Erythroblast (primary cell): Measurements from ENCODE around the gene ANK2.
A peak's percentile ranks its signal among the peaks of the same experiment; 100 is the strongest.

Experiments used
- DNase-seq, 2 experiments: peaks; one replicate each; lab custom pipeline; 2025; lab: John Stamatoyannopoulos, UW
- GATA1 ChIP-seq: IDR thresholded peaks from 2 replicates; pipeline ENCODE4 v1.6.1; 2011; ENCODE audit warnings: low read depth, mild to moderate bottlenecking, control low read depth, low read length, moderate library complexity
- POLR2A ChIP-seq: IDR thresholded peaks from 2 replicates; pipeline ENCODE4 v1.6.1; 2011; ENCODE audit warnings: mild to moderate bottlenecking, low read length

Gene ANK2

DNA sequence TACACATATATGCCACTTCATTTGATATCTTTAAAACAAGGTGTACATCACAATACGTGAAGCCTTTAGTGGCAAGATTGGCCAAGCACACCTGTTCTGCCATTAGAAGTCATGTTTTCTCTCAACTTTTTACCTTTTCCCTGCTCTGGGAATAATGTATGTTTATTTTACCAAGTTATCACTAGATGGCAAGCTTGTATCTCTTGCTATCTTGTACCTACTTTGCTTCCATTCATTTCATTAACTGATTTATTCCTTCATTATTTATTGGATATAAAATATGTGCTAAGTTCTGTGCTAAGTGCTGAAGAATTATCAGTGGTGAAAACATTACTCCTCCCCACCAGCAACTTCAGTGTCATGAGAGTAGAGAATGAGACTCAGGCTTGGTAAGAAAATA is 245.5 kb downstream of the ANK2 start:
- no peak for TF ChIP-seq GATA1
- DNase-seq = no peak

DNA sequence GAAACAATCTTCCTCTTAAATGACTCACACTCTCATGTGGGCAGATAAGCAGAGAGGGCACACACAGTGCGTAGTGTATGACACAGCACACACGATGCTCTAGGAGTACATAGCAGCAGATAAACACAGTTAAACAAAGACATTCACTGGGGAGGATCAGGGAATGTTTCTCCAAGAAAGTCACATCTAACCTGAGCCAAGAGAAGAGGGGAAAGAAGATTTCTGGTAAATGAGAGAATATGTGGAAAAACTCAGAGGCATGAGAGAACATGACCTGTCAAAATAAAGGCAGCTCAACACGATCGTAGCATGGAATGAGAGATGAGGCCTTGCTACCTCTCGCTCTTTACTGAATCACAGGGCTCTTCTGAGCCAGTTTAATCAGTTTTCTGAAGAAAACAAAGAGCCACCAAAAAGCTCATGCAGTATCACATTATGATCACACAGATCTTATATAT is 251.0 kb downstream of the ANK2 start:
- DNase-seq = peak in 1 of 2 experiments; percentile 3
- TF ChIP-seq GATA1 = no peak
- TF ChIP-seq POLR2A = no peak

DNA sequence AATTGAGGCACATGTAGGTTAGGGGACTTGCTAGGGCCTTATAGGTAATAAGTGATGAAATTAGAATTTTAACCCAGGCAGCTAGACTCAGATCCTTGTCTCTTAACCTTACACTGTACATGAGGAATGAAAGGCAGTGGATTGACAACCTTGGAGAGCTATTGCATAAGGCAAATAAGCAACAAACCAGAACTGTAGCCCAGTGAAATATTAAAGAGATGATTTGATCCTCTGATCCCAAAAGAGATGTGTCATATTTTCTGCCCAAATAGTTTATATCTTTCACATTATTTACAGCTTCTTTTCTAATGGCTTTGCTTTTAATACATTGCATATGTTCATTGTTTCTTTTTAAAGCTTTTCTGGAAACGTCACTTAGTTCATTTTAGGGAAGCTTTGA is 252.6 kb downstream of the ANK2 start:
- TF ChIP-seq GATA1 (no peak), POLR2A (no peak)
- DNase-seq = no peak

DNA sequence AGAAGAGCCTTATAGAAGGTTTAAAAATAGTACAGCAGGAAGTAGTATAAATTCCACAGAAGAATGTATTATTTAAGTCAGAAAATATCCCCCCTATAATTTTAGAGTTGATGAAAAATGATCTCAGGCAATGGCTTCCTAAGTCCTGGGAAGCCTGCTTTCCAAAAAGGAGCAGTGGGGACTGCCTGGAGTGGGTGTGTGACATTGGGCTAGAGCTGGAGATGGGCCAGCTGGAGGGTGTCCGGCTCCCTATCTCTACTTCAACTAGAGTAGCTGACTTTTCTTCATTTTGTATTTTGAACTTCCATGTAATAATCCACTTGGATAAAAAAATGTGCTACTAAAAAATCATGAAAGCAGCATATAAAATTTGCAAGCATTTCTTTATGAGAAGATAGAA is 253.9 kb downstream of the ANK2 start:
- TF ChIP-seq GATA1 (no peak), POLR2A (no peak)
- DNase-seq = no peak

DNA sequence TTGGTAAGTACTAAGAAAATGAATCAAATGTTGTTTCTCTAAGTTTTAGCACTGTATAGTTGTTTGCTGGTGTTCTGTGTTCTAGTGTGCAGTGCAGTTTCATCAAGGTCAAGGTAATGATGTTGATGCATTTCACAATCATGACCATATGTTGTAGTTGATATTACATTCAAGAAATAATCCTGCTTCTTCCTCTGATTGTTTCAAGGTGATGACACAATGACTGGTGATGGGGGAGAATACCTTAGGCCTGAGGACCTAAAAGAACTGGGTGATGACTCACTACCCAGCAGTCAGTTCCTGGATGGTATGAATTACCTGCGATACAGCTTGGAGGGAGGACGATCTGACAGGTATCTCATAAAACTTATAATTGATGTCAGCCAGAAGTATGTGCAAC is 261.6 kb downstream of the ANK2 start:
- no peak for TF ChIP-seq GATA1
- TF ChIP-seq POLR2A = no peak
- no peak for DNase-seq

DNA sequence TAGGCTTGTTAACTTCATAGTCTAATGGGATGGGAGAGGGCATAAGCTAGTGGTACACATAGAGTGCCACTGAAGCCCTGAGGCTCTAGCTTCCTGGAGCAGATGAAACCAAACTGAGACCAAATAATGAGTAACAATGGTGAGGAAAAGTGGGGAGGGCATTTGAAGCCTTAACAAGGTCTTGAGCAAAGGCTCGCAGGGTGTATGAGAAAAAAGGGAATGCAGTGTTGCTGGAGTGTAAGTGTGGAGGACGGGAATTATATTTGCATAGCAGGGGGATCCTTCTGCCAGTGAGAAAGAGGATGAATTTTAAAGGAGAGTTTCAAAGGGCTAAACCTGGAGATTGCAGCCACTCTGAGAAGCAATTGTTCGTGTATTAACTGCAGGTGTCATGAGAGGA is 263.1 kb downstream of the ANK2 start:
- TF ChIP-seq POLR2A (no peak), GATA1 (no peak)

DNA sequence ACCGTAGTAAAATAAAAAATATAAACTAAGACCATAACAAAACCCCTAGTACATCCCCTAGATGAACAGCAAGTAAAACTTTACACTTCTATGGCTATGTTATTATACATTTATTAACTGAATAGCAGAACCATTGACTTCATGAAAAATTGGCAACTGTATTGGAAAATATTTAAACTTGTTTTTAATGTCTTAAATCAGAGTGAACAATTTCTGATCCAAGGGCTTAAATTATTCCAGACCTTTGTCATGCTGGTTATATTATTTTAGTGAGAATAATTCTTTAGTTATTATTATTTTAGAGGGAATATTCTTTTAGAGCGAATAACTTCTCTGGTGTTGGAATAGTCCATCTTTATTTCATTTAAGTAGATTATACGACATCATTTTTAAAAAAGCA is 265.0 kb downstream of the ANK2 start:
- TF ChIP-seq POLR2A (no peak), GATA1 (no peak)
- no peak for DNase-seq

More for the DNA sequence above, 263.1 kb downstream of the ANK2 start:
- DNase-seq = no peak

DNA sequence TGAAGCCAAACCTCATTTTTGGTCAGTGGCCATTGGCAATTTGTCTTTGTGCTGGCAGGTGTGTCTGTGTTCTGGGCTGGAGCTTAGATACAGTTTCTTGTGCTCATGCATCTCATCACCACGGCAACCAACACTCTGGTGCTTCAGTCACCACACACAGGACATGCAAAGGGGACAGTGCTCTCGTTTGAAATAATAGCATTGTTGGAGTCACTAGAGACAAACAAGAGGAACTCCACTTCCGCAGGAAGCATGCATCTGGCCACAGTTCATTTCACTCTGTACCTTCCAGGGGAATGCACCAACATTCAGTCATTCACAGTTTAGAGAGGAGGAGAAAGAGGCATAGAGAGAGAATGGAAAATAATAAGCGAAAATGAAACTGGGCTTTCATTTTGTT is 267.4 kb downstream of the ANK2 start:
- TF ChIP-seq POLR2A = no peak
- TF ChIP-seq GATA1 = no peak
- DNase-seq = no peak

DNA sequence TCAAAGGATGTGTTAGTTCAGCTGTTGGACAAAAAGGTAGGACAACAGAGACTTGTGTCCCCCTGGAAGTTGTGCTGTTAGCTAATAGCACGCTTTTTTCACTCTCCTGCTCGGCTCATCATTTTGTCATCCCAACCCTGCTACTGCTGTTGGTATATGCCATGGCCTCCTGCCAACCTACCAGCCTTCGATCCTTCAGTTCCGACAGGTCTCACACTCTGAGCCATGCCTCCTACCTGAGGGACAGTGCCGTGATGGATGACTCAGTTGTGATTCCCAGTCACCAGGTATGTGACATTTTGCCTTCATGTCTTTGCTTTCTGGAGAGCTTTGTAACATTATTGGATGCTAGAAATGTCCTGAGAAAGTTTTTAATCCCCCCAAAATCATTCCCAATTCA is 268.1 kb downstream of the ANK2 start:
- no peak for DNase-seq
- TF ChIP-seq POLR2A (no peak), GATA1 (no peak)

DNA sequence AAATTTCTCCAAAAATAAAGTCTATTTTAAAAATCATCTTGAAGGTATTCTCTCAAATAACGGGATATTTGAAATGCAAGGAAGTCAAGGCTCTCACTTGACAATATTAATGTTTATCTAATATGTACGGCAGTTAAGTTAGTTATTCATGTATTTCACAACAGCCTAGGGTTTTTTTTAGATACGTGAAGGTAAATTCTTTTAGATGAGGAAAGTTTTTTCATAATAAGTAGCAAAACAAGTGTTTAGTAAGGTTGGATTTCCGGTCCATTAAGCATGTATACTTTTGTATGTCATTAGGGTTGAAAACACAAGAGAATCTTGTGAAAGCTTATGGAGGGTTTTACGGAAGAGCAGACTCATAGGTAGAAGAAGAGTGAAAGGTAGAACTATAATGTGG is 273.3 kb downstream of the ANK2 start:
- DNase-seq = no peak
- TF ChIP-seq POLR2A (no peak), GATA1 (no peak)

DNA sequence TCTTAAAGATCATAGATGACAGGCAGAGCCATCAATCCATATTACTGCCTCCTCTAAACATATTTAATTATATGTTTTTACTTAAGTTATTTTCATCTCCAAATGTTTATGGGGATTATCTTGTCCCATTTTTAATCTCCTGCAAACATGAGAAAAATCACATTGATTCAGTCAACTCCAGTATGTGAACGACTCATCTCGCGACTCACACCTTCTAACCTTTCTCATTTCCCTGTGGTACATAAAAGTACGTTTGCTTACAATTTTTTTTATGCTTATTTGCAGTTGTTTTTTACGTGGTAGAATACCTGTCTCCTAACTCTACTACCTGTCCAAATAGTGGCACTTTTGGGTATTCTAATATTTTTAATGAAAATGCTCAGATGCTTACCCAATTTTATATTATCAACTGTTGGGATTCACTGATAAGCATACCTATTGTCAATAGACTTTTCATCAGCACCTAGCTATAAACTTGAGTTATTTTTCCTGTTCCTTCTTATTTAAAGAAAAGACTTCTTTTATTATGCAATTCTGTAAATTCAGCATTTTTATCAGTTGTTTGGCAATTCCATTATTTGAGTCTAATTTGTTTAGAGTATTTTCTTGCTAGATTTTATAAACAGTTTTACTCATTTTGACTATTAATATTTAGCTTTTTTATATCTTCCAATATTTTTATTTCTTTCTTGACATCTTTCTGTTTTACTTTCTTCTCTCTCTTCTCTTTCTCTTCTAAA is 276.6 kb downstream of the ANK2 start:
- TF ChIP-seq POLR2A (no peak), GATA1 (no peak)
- no peak for DNase-seq

DNA sequence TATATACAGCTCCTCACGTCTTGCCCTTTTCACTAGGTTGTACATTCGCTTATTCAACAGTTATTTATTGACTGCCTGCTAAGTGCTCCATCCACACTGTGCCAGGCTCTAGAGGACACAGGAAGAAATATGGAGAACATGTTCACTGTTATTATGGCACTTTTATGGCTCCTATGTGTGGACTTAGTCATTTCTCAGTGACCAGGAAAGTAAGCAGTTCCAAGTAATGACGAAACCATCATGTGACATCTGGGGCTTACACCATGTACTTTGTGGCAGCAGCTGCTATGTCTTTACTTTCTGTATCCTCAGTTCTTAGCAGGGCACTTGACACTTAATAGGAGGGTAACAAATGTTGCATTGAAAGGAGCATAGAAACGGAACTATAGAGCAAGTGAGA is 278.0 kb downstream of the ANK2 start:
- DNase-seq = no peak
- TF ChIP-seq POLR2A (no peak), GATA1 (no peak)

DNA sequence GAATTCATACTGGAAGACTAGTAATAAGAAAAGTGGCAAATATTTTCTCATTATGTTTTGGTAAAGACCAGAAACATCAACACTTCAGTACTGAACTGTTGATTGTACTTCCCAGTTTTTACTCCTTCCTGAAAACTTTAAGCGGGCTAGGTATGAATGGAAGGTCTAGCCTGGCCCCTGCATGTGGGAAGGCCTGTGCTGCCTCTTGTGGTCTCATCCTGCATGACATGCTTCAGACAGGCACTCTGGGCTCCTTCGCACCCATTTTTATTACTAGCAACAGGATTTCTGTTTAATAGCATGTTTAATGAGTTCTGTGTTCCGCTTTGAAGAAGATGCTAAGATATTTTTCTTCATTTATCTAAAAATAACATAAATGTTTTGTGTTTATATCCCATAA is 279.1 kb downstream of the ANK2 start:
- no peak for TF ChIP-seq GATA1
- no peak for TF ChIP-seq POLR2A
- peak in 1 of 2 experiments; percentile 12 for DNase-seq

DNA sequence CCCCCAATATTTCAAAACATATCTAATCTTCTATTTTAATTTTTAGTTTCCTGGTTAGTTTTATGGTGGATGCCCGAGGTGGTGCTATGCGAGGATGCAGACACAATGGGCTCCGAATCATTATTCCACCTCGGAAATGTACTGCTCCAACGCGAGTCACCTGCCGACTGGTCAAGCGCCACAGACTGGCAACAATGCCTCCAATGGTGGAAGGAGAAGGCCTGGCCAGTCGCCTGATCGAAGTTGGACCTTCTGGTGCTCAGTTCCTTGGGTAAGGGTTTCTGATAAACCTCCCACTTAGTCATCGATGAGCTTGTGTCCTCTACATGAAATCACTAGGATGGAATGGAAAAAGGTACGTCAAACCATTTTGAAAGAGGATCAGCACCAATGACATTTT is 280.7 kb downstream of the ANK2 start:
- DNase-seq = no peak
- TF ChIP-seq POLR2A (no peak), GATA1 (no peak)

DNA sequence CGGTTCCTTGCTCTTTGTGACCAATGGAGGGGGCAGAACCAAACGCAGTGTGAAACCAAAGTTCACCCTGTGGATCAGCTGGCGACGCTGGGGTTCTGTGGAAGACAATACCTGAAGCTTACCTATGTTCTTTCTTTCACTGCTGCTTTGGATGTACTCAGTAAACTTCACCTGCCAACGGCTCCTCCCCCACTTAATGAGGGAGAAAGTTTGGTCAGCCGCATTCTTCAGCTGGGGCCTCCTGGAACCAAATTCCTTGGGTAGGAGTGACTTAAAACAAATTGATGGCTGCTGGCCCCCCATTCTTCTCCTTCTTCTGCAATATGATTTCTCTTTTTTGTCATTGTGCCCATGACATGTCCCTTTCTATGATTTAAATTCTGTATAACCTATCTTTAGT is 282.4 kb downstream of the ANK2 start:
- DNase-seq = no peak
- no peak for TF ChIP-seq POLR2A
- TF ChIP-seq GATA1 = no peak
